BJ (cell line): Measurements from ENCODE around the gene ZNF716. TPM values are rescaled to one million over a fixed set of nuclear protein-coding genes. Genes with fewer than 3 reads are reported as not detected.
"Not testable (repeated sequence)": the region's sequence is repeated elsewhere in the genome, so short reads cannot be mapped to it uniquely, and the experiment has no call there.

Experiments
- CTCF ChIA-PET: fragments of 350-600 bp; formaldehyde crosslinking; extraction: SDS; loops from one replicate; lab custom pipeline; 2021; ENCODE audit warnings: antibody characterized with exemption, inconsistent platforms; lab: Yijun Ruan, JAX
- POLR2A ChIA-PET: fragments of 300-600 bp; sonication (Branson Sonifier 250); formaldehyde crosslinking; extraction: SDS; loops from one replicate; lab custom pipeline; 2021; ENCODE audit warnings: antibody characterized with exemption; lab: Charles Lee
- DNase-seq: peaks from one replicate; pipeline ENCODE4 v3.0.0-alpha.2; 2011; ENCODE audit warnings: low read depth
- H3K27me3 ChIP-seq: 2 replicates; pipeline ENCODE4 v1.6.0; 2011; ENCODE audit warnings: low read length; ENCODE audit not compliant: control insufficient read depth, insufficient read depth
- H3K36me3 ChIP-seq: 2 replicates; pipeline ENCODE4 v1.5.1; 2011; ENCODE audit warnings: low read length; ENCODE audit not compliant: control insufficient read depth, insufficient read depth
- H3K4me3 ChIP-seq: 2 replicates; pipeline ENCODE4 v1.5.1; 2011; ENCODE audit warnings: low read depth, mild to moderate bottlenecking, control low read depth, low read length
- CTCF ChIP-seq: IDR thresholded peaks from 2 replicates; pipeline ENCODE4 v1.5.1; 2011; ENCODE audit warnings: low read depth, mild to moderate bottlenecking, control low read depth, inconsistent platforms, low read length, moderate library complexity; ENCODE audit not compliant: insufficient read depth
- polyA minus RNA-seq: library from RNA; depleted of rRNA, polyadenylated mRNA; stranded (reverse); fragments of >200 nt; gene quantifications from 2 replicates; pipeline ENCODE4 v1.2.3, GENCODE V29; 2011; rRNA and poly(A)+ RNA removed
- polyA plus RNA-seq: library from polyadenylated mRNA; depleted of rRNA; stranded (reverse); fragments of >200 nt; gene quantifications from 2 replicates; pipeline ENCODE4 v1.2.3, GENCODE V29; 2011; rRNA removed

Gene ZNF716
- polyA plus RNA-seq (not detected in 2 replicates), polyA minus RNA-seq (not detected in 2 replicates)

GRCh38 chr7:57449904-57450303 is at the start of gene ZNF716:
Gene ZNF716, plus strand, starts transcription at chr7:57450177. Its CDS starts 112 bp downstream, at chr7:57450289.
- Histone ChIP-seq H3K27me3 (no peaks in the 10 kb centered on the region), H3K4me3 (no peak within 1 kb of the TSS), H3K36me3 (no peaks in the 10 kb centered on the region)
- DNase-seq, result no peak
- ChIA-PET POLR2A (no interaction called here), CTCF (no interaction called here)
- no peak for TF ChIP-seq CTCF

- Histone ChIP-seq H3K36me3 (no peaks in the 10 kb centered on the region), H3K27me3 (no peaks in the 10 kb centered on the region), H3K4me3 (no peak overlapping the region)
- DNase-seq, result no peak
- CTCF ChIA-PET, result no interaction called here
- POLR2A ChIA-PET, result no interaction called here
- TF ChIP-seq CTCF, result no peak
Observed at GRCh38 chr7:57400531-57401155, 49.3 kb upstream of the ZNF716 start.

GRCh38 chr7:57403051-57403450 is 46.9 kb upstream of the ZNF716 start:
- H3K27me3 ChIP-seq, CTCF ChIA-PET, POLR2A ChIA-PET, DNase-seq, H3K4me3 ChIP-seq, H3K36me3 ChIP-seq: not testable (repeated sequence)

GRCh38 chr7:57403601-57404342 is 46.2 kb upstream of the ZNF716 start:
- Histone ChIP-seq H3K27me3 (no peaks in the 10 kb centered on the region), H3K36me3 (no peaks in the 10 kb centered on the region), H3K4me3 (no peak overlapping the region)
- no peak for TF ChIP-seq CTCF
- POLR2A ChIA-PET, result no interaction called here
- no peak for DNase-seq
- CTCF ChIA-PET, result no interaction called here

- no peaks in the 10 kb centered on the region for H3K36me3 ChIP-seq
- TF ChIP-seq CTCF, result no peak
- POLR2A ChIA-PET, result no interaction called here
- no peaks in the 10 kb centered on the region for H3K27me3 ChIP-seq
- DNase-seq, result no peak
- no peak overlapping the region for H3K4me3 ChIP-seq
- CTCF ChIA-PET, result no interaction called here
Observed at GRCh38 chr7:57404343-57404966, 45.5 kb upstream of the ZNF716 start.
